Daoy (cell line): ENCODE results near the gene ZNF81. TPM values are rescaled to one million over a fixed set of nuclear protein-coding genes. Genes with fewer than 3 reads are reported as not detected.
"Not testable (repeated sequence)": the region's sequence is repeated elsewhere in the genome, so short reads cannot be mapped to it uniquely, and the experiment has no call there.

Experiments used
- DNase-seq: peaks from one replicate; pipeline ENCODE4 v3.0.0-alpha.2; 2015; ENCODE audit warnings: low read depth
- total RNA-seq: library from RNA; depleted of rRNA; stranded (reverse); fragments of >200 nt; shearing (Covaris generic); gene quantifications from 2 replicates; pipeline ENCODE4 v1.2.3, GENCODE V29; 2014

The ZNF81 gene
- total RNA-seq, 1 experiment from 2014 or later = 1.9 TPM

GRCh38 chrX:47843363-47843762 lies 6.7 kb downstream of the ZNF81 start:
- DNase-seq = peak; percentile 4

GRCh38 chrX:47844117-47844516 lies 7.4 kb downstream of the ZNF81 start:
- DNase-seq = no peak

GRCh38 chrX:47846040-47846439 lies 9.3 kb downstream of the ZNF81 start:
- no peak for DNase-seq

- no peak for DNase-seq
Observed at GRCh38 chrX:47849778-47850177, 13.1 kb downstream of the ZNF81 start.

GRCh38 chrX:47850389-47850788 lies 13.7 kb downstream of the ZNF81 start:
- DNase-seq = not testable (repeated sequence)

- no peak for DNase-seq
Observed at GRCh38 chrX:47850901-47851300, 14.2 kb downstream of the ZNF81 start.

GRCh38 chrX:47854474-47854873 lies 17.8 kb downstream of the ZNF81 start:
- no peak for DNase-seq

GRCh38 chrX:47859686-47860085 lies 23.0 kb downstream of the ZNF81 start:
- DNase-seq = no peak

GRCh38 chrX:47862680-47863079 lies 26.0 kb downstream of the ZNF81 start:
- DNase-seq = no peak

- no peak for DNase-seq
Observed at GRCh38 chrX:47863187-47863586, 26.5 kb downstream of the ZNF81 start.

- no peak for DNase-seq
Observed at GRCh38 chrX:47864300-47864699, 27.6 kb downstream of the ZNF81 start.

GRCh38 chrX:47864785-47865184 lies 28.1 kb downstream of the ZNF81 start:
- DNase-seq = no peak

- no peak for DNase-seq
Observed at GRCh38 chrX:47873123-47873522, 36.4 kb downstream of the ZNF81 start.

GRCh38 chrX:47877327-47877726 lies 40.6 kb downstream of the ZNF81 start:
- DNase-seq = no peak

- no peak for DNase-seq
Observed at GRCh38 chrX:47878198-47878597, 41.5 kb downstream of the ZNF81 start.

- DNase-seq = no peak
Observed at GRCh38 chrX:47879463-47879862, 42.8 kb downstream of the ZNF81 start.

GRCh38 chrX:47880927-47881326 lies 44.2 kb downstream of the ZNF81 start:
- DNase-seq = no peak

- DNase-seq = no peak
Observed at GRCh38 chrX:47885501-47885900, 48.8 kb downstream of the ZNF81 start.

GRCh38 chrX:47898024-47898423 lies 61.3 kb downstream of the ZNF81 start:
- no peak for DNase-seq

- no peak for DNase-seq
Observed at GRCh38 chrX:47900833-47901232, 64.1 kb downstream of the ZNF81 start.

GRCh38 chrX:47902161-47902560 lies 65.5 kb downstream of the ZNF81 start:
- no peak for DNase-seq

- DNase-seq = no peak
Observed at GRCh38 chrX:47915886-47916493, 79.3 kb downstream of the ZNF81 start.

GRCh38 chrX:47918274-47918673 lies 81.6 kb downstream of the ZNF81 start:
- no peak for DNase-seq

GRCh38 chrX:47927212-47927611 lies 90.5 kb downstream of the ZNF81 start:
- DNase-seq = no peak
